PC-9 (cell line): ENCODE measurements around the gene RIF1. TPM values are rescaled to one million over a fixed set of nuclear protein-coding genes. Genes with fewer than 3 reads are reported as not detected.

Experiments used
- BruUV-seq: library from RNA; stranded (reverse); fragments of 400-500 nt; replicated peaks from 2 replicates; lab custom pipeline; 2021; lab: Mats Ljungman, UMichigan
- CTCF ChIA-PET: fragments of 300-600 bp; sonication (Branson Sonifier 250); formaldehyde crosslinking; loops from one replicate; lab custom pipeline; 2022; ENCODE audit warnings: antibody characterized with exemption; lab: Charles Lee
- POLR2A ChIA-PET: fragments of 300-600 bp; sonication (Branson Sonifier 250); formaldehyde crosslinking; loops from one replicate; lab custom pipeline; 2022; ENCODE audit warnings: antibody characterized with exemption; ENCODE audit not compliant: unreplicated experiment; lab: Charles Lee
- DNase-seq, 2 experiments: peaks; one replicate each; pipeline versions ENCODE4 v3.0.0 to v3.0.0-alpha.2; 2015 to 2022; ENCODE audit warnings: mixed read lengths in 1 of 2
- H2AFZ ChIP-seq: fragments of 200-600 bp; sonication (generic); 2 replicates; pipeline ENCODE4 v1.8.1; 2017; ENCODE audit warnings: antibody characterized with exemption
- H3F3A ChIP-seq: fragments of 200-600 bp; sonication (generic); 2 replicates; pipeline ENCODE4 v1.8.1; 2017; ENCODE audit warnings: antibody characterized with exemption, mild to moderate bottlenecking, low read depth; ENCODE audit not compliant: insufficient read depth
- H3K27ac ChIP-seq: fragments of 200-600 bp; sonication (generic); 2 replicates; pipeline ENCODE4 v1.6.1; 2016; ENCODE audit warnings: mixed run types
- H3K27me3 ChIP-seq: fragments of 200-600 bp; sonication (generic); 2 replicates; pipeline ENCODE4 v1.6.1; 2016; ENCODE audit warnings: low read depth, mixed run types; ENCODE audit not compliant: insufficient read depth
- H3K36me3 ChIP-seq: fragments of 200-600 bp; sonication (generic); 2 replicates; pipeline ENCODE4 v1.6.1; 2016; ENCODE audit warnings: low read depth, mixed run types
- H3K4me1 ChIP-seq: fragments of 200-600 bp; sonication (generic); replicated peaks from 2 replicates; pipeline ENCODE4 v1.6.1; 2016; ENCODE audit warnings: mixed run types; ENCODE audit not compliant: insufficient read depth
- H3K4me2 ChIP-seq: fragments of 200-600 bp; sonication (generic); 2 replicates; pipeline ENCODE4 v1.6.1; 2017; ENCODE audit warnings: mixed run types
- H3K4me3 ChIP-seq: fragments of 200-600 bp; sonication (generic); 2 replicates; pipeline ENCODE4 v1.6.1; 2016; ENCODE audit warnings: mixed run types
- H3K79me2 ChIP-seq: fragments of 200-600 bp; sonication (generic); 2 replicates; pipeline ENCODE4 v1.6.1; 2017; ENCODE audit warnings: low read depth, mixed run types
- H3K9me2 ChIP-seq: fragments of 200-600 bp; sonication (generic); 2 replicates; pipeline ENCODE4 v1.8.1; 2017; ENCODE audit warnings: mild to moderate bottlenecking; ENCODE audit not compliant: insufficient read depth
- H3K9me3 ChIP-seq: fragments of 200-600 bp; sonication (generic); 2 replicates; pipeline ENCODE4 v1.8.1; 2016; ENCODE audit warnings: low read depth; ENCODE audit not compliant: insufficient read depth
- H4K20me1 ChIP-seq: fragments of 200-600 bp; sonication (generic); 2 replicates; pipeline ENCODE4 v1.8.1; 2017; ENCODE audit not compliant: insufficient read depth
- CTCF ChIP-seq: fragments of 200-600 bp; sonication (generic); conservative IDR thresholded peaks from 2 replicates; pipeline ENCODE4 v1.6.1; 2017; ENCODE audit warnings: mixed run types, antibody characterized with exemption, mild to moderate bottlenecking, moderate library complexity
- EZH2 ChIP-seq: fragments of 200-600 bp; sonication (generic); IDR thresholded peaks from 2 replicates; pipeline ENCODE4 v1.8.0; 2017; ENCODE audit warnings: antibody characterized with exemption, low read depth
- intact Hi-C: fragments of 100-400 bp; cut with micrococcal nuclease; formaldehyde crosslinking; loops from one replicate; pipeline ENCODE4 v1.10.0; 2022; ENCODE audit not compliant: unreplicated experiment
- total RNA-seq: library from RNA; stranded (reverse); gene quantifications from 2 replicates; pipeline ENCODE4 v1.2.3, GENCODE V29; 2021

Gene RIF1
- total RNA-seq, 1 experiment from 2014 or later, result 47.2 TPM

GRCh38 chr2:151379169-151379568 lies 30.5 kb upstream of the RIF1 start:
- Histone ChIP-seq H3K27me3 (no peaks in the 10 kb centered on the region), H3K9me2 (no peaks in the 10 kb centered on the region), H3K36me3 (no peaks in the 10 kb centered on the region), H2AFZ (no peak overlapping the region), H3K4me2 (no peak overlapping the region), H3K79me2 (no peaks in the 10 kb centered on the region), H3K4me1 (no peaks in the 10 kb centered on the region), H3K4me3 (no peak overlapping the region), H3K27ac (no peak overlapping the region), H3F3A (no peaks in the 10 kb centered on the region), H3K9me3 (no peaks in the 10 kb centered on the region), H4K20me1 (no peaks in the 10 kb centered on the region)
- POLR2A ChIA-PET, result no interaction called here
- CTCF ChIA-PET, result no interaction called here
- TF ChIP-seq CTCF, result no peak
- TF ChIP-seq EZH2, result no peak
- DNase-seq, result no peak
- intact Hi-C loops, result no loop called here
- BruUV-seq, result no TSS peak

GRCh38 chr2:151380580-151381235 lies 29.0 kb upstream of the RIF1 start:
- no peaks in the 10 kb centered on the region for H3F3A ChIP-seq
- H3K4me2 ChIP-seq, result no peak overlapping the region
- H3K27ac ChIP-seq, result no peak overlapping the region
- no peaks in the 10 kb centered on the region for H3K79me2 ChIP-seq
- no peaks in the 10 kb centered on the region for H3K9me2 ChIP-seq
- no peaks in the 10 kb centered on the region for H3K36me3 ChIP-seq
- H3K27me3 ChIP-seq, result no peaks in the 10 kb centered on the region
- POLR2A ChIA-PET, result no interaction called here
- CTCF ChIA-PET, result interaction anchor here (0.8 kb wide), 1 partner anchor 21 kb away, joined by 3 read pairs; no protein-coding TSS in a partner anchor
- H4K20me1 ChIP-seq, result no peaks in the 10 kb centered on the region
- TF ChIP-seq EZH2, result no peak
- no peak for TF ChIP-seq CTCF
- no peak overlapping the region for H3K4me3 ChIP-seq
- no peaks in the 10 kb centered on the region for H3K9me3 ChIP-seq
- BruUV-seq, result no TSS peak
- DNase-seq, result no peak
- H2AFZ ChIP-seq, result no peak overlapping the region
- H3K4me1 ChIP-seq, result no peaks in the 10 kb centered on the region
- intact Hi-C loops, result no loop called here

GRCh38 chr2:151381266-151381665 lies 28.4 kb upstream of the RIF1 start:
- intact Hi-C loops, result no loop called here
- H3K4me3 ChIP-seq, result no peak overlapping the region
- H3K4me1 ChIP-seq, result no peaks in the 10 kb centered on the region
- H3K9me3 ChIP-seq, result no peaks in the 10 kb centered on the region
- H3K9me2 ChIP-seq, result no peaks in the 10 kb centered on the region
- no peaks in the 10 kb centered on the region for H3K36me3 ChIP-seq
- ChIA-PET POLR2A (no interaction called here), CTCF (interaction anchor here (0.8 kb wide), 1 partner anchor 20 kb away, joined by 3 read pairs; no protein-coding TSS in a partner anchor)
- no peak for DNase-seq
- H3K79me2 ChIP-seq, result no peaks in the 10 kb centered on the region
- H4K20me1 ChIP-seq, result no peaks in the 10 kb centered on the region
- no TSS peak for BruUV-seq
- no peak overlapping the region for H2AFZ ChIP-seq
- no peak for TF ChIP-seq EZH2
- TF ChIP-seq CTCF, result no peak
- no peaks in the 10 kb centered on the region for H3K27me3 ChIP-seq
- no peak overlapping the region for H3K27ac ChIP-seq
- H3K4me2 ChIP-seq, result no peak overlapping the region
- no peaks in the 10 kb centered on the region for H3F3A ChIP-seq
